Mammary epithelial cell (primary cell): Measurements from ENCODE around the gene PDPR.

Experiments used
- CTCF ChIP-seq, 2 donors: IDR thresholded peaks in 1 of 2; conservative IDR thresholded peaks in 1 of 2; 2 replicates each; pipeline ENCODE4 v1.5.1; 2011 to 2012; ENCODE audit warnings: inconsistent platforms in 2 of 2, low read length in 2 of 2, mild to moderate bottlenecking in 2 of 2, control low read depth in 1 of 2, low read depth in 1 of 2; ENCODE audit not compliant: insufficient read depth in 1 of 2; ENCODE audit errors: extremely low read depth in 1 of 2
- EZH2 ChIP-seq: IDR thresholded peaks from 2 replicates; pipeline ENCODE4 v1.6.1; 2012; ENCODE audit warnings: low read length, inconsistent platforms, borderline replicate concordance

- TF ChIP-seq CTCF (conservative IDR thresholded peaks at IDR 0.05 in 1 of 2, IDR thresholded peaks at IDR 0.05 in 1 of 2; ENCODE audit: extremely low read depth in 1 of 2, insufficient read depth in 1 of 2, low read depth in 1 of 2, low read length in 2 of 2) (no peak), EZH2 (no peak)
Observed at GRCh38 chr16:70161350-70161749, 47.2 kb downstream of the PDPR start.
